LNCAP (cell line): Measurements from ENCODE around the gene CMC1.

ENCODE experiments used
- TF ChIP-seq, protein P1 (sequence below): fragments of 450-650 bp; IDR thresholded peaks from 2 replicates; pipeline ENCODE4 v1.5.1; 2017; ENCODE audit warnings: mild to moderate bottlenecking

The CMC1 gene

GRCh38 chr3:28253040-28253715, 11.8 kb downstream of the CMC1 start:
- TF ChIP-seq, protein P1, sequence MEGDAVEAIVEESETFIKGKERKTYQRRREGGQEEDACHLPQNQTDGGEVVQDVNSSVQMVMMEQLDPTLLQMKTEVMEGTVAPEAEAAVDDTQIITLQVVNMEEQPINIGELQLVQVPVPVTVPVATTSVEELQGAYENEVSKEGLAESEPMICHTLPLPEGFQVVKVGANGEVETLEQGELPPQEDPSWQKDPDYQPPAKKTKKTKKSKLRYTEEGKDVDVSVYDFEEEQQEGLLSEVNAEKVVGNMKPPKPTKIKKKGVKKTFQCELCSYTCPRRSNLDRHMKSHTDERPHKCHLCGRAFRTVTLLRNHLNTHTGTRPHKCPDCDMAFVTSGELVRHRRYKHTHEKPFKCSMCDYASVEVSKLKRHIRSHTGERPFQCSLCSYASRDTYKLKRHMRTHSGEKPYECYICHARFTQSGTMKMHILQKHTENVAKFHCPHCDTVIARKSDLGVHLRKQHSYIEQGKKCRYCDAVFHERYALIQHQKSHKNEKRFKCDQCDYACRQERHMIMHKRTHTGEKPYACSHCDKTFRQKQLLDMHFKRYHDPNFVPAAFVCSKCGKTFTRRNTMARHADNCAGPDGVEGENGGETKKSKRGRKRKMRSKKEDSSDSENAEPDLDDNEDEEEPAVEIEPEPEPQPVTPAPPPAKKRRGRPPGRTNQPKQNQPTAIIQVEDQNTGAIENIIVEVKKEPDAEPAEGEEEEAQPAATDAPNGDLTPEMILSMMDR, result no peak

DNA sequence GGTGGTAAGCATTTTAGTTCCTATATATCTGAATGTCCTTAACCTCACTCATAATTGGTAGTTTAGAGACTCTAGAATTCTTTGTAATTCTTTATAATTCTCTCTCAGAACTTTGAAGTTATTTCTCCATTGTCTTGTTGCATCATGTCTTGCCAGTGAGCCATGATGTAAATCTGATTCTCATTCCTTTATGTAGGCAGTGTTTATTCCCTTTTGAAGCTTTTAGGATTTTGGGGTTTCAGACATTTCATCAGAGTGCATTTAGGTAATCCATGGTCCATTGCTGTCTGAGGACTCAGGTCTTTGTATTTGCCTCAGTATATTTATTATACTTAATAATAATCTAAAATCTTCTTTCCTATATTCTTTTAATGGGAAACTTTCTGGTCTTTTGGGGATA, 20.6 kb downstream of the CMC1 start:
- TF ChIP-seq, protein P1, result no peak

- TF ChIP-seq, protein P1, result no peak
Observed at GRCh38 chr3:28265641-28266040, 24.2 kb downstream of the CMC1 start.

DNA sequence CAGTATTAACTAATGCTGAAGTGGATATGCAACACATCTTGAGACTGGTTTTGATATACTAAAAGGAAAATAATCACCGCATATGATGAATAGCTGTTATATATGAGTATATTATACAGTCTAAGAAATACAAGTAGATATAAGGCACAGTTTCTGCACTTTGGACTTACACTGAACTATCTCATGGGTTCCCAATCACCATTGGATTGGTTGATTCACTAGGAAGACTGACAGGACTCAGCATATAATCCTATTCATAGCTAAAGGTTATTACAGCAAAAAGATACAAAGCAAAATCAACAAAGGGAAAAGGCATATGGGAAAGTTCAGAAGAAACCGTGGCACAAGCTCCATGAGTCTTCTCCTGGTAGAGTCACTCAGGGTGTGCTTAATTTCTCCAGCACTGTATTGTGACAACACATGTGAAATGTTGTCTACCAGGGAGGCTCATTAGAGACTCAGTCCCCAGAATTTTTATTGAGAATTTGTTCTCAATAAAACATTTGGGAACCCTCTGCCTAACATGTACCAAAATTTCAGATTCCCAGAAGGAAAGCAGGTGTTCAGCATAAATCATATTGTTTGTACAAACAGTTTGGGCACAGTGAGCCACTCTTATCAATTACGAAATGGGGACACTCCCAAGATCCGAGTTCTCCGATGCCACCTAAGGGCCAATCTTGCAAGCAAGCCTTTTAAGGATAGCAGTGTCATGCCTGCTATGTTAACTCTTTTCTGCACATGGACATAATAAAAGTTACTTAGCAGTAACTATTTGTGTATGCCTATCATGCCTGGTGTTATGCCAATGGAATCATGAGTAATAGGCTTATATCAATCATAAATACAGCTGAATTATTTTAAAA, 26.8 kb downstream of the CMC1 start:
- TF ChIP-seq, protein P1, result peak; percentile 12; the same call in 1 of the 2 replicates

- TF ChIP-seq, protein P1, result 0 out of 2 replicates have a peak, but pooled peaks have one; percentile 11
Observed at GRCh38 chr3:28268989-28269388, 27.6 kb downstream of the CMC1 start.

- TF ChIP-seq, protein P1, result no peak
Observed at GRCh38 chr3:28273837-28274236, 32.4 kb downstream of the CMC1 start.

DNA sequence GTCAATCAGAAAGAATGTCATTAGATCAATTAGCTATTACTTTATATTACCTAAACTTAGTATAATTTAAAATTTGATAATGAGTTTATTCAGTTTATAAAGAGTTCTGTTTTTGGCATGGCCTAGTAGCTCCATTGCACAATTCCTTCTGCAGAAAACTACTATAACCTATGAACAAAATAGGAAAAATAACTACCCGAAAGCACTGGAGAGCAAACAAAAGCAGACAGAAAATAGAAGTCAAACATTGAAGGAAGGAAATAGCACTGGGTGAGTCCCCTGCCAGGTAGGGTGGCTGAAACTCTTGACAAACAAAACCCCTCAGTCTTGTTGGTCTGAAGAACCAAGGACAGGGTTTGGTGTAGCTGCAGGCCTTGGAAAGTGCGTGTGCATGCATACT, 37.5 kb downstream of the CMC1 start:
- TF ChIP-seq, protein P1, result no peak
